DND-41 (cell line): Measurements from ENCODE around the gene PRKCD.

ENCODE experiments used
- CTCF ChIP-seq: IDR thresholded peaks from 2 replicates; pipeline ENCODE4 v1.5.1; 2012; ENCODE audit warnings: borderline replicate concordance, low read length, moderate library complexity, mild to moderate bottlenecking; ENCODE audit not compliant: poor library complexity, severe bottlenecking; ENCODE audit errors: extremely low read depth
- EZH2 ChIP-seq: IDR thresholded peaks from 3 replicates; pipeline ENCODE4 v1.6.1; 2012; ENCODE audit warnings: borderline replicate concordance, low read depth, mild to moderate bottlenecking, moderate library complexity, low read length, inconsistent platforms; ENCODE audit not compliant: severe bottlenecking

DNA sequence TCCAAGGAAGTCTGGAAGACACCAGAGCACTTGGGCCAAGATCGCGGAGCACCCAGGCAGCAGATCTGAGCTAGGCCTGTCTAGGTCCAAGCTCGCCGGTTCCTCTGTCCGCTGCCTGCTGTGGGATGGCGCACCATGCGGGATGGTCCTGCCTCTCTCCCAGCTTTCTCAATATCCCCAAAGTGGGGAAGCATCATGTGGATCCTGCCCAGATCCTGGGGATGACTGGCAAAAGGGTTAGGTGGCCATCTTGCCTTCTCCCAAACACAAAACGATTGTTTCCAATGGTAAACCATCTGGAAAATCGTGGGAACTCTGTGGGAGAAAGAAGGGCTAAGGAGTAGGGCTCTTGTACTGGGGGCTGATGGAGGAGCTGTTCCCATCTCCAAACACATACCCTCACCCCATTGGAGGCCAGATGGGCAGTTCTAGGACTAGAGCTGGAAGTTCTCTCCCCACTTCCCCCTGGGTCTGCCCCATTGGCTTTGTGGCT lies 8.9 kb downstream of the PRKCD start:
- no peak for TF ChIP-seq CTCF
- no peak for TF ChIP-seq EZH2
